GM19025 (cell line): ENCODE data around the gene MARCHF6.
"Not testable (repeated sequence)": the region's sequence is repeated elsewhere in the genome, so short reads cannot be mapped to it uniquely, and the experiment has no call there.

Source experiments
- ATAC-seq: cut with Tn5 transposase; IDR thresholded peaks from one replicate; pipeline ENCODE4 v1.9.1; 2021; ENCODE audit warnings: mild to moderate bottlenecking, low read depth, moderate library complexity; ENCODE audit not compliant: unreplicated experiment

The MARCHF6 gene

DNA sequence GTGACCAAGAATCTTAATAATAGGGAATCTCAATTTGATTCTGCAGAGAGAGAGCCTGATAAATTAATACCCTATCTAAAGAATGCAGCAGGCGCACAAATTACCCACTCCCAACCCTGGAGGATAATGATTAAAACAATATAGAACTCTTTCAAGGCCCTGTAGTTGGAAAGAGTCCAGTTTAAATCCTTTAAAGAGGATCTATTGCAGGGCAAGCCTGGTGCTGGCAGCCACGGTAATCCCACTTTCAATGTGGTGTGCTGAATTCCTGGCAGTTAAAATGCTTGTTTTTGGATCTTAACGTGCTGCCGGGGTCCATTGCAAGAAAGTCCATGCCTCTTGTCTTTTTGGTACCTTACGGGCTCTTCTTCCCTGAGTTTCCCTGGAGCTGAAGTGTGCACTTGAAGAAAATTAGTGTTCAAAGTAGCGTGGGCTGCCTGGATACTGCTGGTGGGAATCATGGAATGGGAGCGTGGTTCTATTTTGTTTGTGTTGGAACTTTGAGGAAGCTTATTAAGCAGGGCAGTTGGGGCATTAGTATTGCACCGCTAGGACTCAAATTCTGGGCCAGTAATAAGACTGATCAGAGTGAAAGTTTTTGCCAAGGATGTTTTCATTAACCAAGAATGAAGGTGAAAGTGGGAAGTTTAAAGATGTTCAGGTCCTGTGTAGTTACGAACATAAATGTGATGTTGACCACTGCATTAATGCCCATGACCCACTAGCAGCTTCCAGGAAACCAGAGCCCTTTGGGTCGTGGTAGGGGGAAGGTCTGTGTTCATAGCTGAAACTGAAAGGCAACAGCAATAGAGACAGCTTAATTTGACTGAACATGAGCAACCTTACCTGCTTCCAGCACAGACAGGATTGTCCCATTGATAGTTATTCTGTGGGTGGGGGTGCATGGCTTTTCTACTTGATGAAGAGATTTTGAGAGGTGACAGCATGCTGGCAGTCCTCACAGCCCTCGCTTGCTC is 20.8 kb downstream of the MARCHF6 start:
- peak; percentile 60 for ATAC-seq

DNA sequence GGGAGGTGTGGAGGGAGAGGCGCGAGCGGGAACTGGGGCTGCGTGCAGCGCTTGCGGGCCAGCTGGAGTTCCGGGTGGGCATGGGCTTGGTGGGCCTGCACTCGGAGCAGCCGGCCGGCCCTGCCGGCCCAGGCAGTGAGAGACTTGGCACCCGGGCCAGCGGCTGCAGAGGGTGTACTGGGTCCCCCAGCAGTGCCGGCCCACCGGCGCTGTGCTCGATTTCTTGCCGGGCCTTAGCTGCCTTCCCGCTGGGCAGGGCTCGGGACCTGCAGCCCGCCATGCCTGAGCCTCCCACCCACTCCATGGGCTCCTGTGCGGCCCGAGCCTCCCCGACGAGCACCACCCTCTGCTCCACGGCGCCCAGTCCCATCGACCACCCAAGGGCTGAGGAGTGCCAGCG is 21.7 kb downstream of the MARCHF6 start:
- ATAC-seq = not testable (repeated sequence)

- ATAC-seq = no peak
These were observed 23.0 kb downstream of the MARCHF6 start for GRCh38 chr5:10376544-10376943.

DNA sequence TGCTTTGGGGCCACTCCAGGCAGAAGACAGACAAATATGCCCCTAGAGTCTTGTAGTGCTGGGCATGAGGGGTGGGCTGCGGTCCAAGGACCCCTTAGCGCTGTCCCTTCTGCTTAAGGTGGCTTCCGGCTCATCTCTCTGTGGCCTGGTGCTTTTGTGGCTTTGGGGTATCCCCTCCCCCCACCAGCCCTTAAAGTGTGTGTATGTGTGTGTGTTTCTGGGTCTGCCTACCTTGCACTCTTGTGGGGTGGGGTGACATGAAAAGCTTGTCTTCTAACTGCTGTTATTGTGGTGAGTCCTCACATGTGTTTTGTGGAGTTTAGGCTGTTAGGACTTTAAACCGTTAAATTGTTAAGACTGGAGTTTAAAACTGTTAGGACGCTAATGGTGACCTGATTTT is 23.6 kb downstream of the MARCHF6 start:
- no peak for ATAC-seq

DNA sequence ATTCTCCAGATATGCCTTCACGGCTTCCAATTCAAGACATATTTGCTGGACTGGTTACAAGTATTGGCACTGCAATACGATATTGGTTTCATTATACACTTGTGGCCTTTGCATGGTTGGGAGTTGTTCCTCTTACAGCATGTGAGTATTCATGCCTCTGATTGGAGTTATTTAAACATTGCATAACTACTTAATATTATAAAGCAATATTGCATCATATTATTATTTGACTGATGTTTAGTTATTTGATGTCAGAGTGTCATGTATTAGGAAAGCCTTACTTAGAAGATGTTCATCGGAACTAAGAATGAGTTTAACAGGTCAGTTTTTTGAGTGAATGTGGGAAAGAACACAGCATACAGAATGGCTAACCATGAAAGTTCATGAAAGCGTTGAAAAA is 28.3 kb downstream of the MARCHF6 start:
- ATAC-seq = no peak

DNA sequence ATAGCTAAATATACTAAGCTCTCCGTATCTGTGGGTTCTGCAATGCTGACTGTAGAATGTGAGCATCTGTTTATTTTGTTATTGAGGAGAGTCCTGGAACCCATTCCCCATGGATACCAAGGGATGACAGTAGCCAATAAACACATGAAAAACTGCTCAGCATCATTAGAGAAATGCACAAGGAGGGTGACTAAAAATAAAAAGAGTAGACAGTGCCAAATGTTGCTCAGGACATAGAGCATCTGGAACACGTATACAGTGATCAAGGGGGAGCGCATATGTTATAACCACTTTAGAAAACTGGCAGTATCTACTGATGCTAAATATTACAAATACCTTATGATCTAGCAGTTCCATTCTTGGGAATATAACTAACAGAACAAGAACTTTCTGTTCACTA is 31.0 kb downstream of the MARCHF6 start:
- no peak for ATAC-seq

- ATAC-seq = no peak
These were observed 34.2 kb downstream of the MARCHF6 start for GRCh38 chr5:10387690-10388089.

GRCh38 chr5:10391130-10391529 is 37.6 kb downstream of the MARCHF6 start:
- ATAC-seq = no peak

DNA sequence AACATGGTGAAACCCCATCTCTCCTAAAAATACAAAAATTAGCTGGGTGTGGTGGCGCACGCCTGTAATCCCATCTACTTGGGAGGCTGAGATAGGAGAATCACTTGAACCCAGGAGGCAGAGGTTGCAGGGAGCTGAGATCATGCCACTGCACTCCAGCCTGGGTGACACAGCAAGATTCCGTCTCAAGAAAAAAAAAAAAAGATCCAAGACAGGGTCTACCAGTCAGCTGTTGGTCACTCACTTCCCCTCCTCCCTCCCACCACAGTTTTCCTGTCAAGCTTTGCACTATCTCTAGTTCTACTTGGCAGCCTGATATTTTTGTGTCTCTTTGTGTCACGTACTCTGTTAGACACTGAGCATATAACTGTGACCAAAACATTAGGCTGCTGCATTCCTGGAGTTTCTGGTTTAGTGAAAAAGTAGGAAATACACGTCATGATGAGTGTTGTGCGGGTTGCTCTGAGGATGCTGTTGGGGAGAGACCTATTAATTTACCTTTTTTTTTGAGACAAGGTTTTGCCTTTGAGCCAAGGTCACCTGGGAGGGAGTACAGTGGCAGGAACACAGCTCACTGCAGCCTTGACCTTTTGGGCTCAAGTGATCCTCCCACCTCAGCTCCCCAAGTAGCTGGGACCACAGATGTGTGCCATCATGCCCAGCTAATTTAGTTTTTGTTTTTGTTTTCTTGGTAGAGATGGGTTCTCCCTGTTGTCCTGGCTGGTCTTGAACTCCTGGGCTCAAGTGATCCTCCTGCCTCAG is 39.3 kb downstream of the MARCHF6 start:
- not testable (repeated sequence) for ATAC-seq

- ATAC-seq = no peak
These were observed 40.0 kb downstream of the MARCHF6 start for GRCh38 chr5:10393491-10393890.

DNA sequence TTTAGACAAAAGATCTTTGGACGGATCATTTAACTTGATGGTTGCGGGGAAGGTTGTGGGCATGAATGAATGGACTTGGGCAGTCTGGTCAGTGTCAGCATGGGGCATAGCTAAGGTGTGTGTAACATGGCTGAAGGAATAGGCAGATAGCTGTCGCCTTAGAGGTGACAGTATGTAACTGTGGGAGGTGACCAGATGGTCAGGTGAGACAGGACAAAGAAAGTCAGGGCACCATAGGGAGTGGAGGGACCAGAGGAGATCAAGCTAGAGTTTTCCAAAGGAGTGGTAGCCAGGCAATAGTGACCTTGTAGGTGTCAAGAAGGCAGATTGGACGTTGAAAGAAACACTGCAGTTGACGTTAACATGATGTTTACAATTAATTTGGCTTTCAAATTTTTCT is 43.1 kb downstream of the MARCHF6 start:
- no peak for ATAC-seq

- ATAC-seq = no peak
These were observed 46.3 kb downstream of the MARCHF6 start for GRCh38 chr5:10399839-10400238.

GRCh38 chr5:10400411-10400810 is 46.9 kb downstream of the MARCHF6 start:
- no peak for ATAC-seq

DNA sequence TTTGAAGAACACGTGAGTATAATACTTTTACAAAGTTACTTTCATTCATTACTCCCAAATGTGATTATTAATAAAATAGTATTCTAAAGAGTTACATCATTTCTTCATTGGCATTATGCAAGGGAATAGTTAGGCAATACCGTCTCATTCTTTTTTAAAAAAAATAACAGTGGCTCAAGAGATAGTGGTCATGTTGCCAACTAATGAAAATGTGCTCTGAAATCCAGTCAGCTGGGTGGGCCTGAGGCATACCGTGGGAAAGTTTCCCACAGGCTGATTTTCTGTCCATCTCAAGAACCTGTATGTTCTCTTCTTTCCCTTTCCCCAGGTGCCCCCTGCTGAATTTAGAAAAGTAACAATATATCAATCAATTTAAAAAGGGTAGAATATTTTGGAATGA is 47.3 kb downstream of the MARCHF6 start:
- ATAC-seq = no peak

GRCh38 chr5:10401498-10401897 is 48.0 kb downstream of the MARCHF6 start:
- ATAC-seq = no peak
